SIG-M5 (cell line): ENCODE data around the gene SSC4D.

Experiments
- DNase-seq: peaks from one replicate; lab custom pipeline; 2025; lab: John Stamatoyannopoulos, UW

Gene SSC4D

DNA sequence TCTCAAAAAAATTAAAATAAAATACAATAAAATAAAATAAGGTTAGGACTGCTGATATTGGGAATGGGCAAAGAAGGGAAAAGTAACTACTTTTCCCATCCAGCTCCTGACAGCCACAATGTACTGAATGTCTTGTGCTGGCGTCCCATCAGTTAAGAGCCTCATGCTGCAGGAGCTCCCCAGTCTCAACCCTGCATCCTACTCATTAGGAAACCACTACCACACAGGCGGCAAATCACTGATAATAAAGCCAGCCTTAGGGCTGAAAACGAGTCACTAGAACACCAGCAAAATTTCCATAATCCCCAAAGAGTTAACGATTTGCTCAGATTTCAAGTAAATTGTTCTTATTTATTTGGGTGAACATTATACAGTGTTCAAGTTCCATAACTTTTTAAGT, 55.0 kb downstream of the SSC4D start:
- no peak for DNase-seq

DNA sequence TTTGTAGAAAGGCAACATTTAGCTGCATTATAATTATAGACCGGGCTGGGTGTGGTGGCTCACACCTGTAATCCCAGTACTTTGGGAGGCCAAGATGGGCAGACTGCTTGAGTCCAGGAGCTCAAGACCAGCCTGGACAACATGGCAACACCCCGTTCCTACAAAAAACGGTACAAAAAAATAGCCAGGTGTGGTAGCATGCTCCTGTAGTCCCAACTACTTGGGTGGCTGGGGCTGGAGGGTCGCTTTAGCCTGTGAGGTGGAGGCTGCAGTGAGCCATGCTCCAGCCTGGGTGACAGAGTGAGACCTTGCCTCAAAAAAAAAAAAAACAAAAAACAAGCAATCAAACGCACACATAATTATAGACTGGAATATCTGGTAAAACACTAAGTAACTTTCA, 55.8 kb downstream of the SSC4D start:
- no peak for DNase-seq

DNA sequence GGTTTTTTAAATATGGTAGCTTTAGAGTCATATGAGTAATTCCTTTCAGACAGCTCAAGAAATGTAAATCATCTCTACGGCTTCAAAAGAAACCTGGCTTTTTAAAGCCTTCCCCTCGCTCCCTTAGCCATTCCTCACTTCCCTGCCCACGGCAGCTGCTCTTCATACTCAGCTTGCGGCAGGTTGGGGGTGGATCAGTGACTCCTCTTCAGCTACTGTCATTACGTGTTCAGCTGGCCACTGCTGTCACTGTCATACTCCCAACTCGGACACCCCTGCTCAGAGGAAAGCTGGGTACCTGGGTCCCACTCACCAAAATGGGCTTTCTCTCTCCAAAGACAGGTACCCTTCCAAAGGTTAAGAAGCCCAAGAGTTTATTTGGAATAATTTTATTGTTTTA, 57.3 kb downstream of the SSC4D start:
- DNase-seq: no peak

DNA sequence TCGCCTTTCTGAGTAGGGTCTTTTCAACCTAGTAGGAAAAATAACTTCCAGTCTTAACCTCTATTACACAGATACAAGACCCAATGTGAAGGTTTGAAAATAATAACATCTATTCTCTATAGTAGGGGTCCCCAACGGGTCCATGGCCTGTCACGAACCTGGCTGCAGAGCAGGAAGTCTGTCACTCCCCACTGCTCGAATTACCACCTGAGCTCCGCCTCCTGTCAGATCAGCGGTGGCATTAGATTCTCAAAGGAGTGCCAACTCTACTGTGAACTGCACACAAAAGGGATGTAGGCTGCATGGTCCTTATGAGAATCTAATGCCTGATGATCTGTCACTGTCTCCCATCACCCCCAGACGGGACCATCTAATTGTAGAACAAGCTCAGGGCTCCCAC, 58.1 kb downstream of the SSC4D start:
- DNase-seq: no peak

DNA sequence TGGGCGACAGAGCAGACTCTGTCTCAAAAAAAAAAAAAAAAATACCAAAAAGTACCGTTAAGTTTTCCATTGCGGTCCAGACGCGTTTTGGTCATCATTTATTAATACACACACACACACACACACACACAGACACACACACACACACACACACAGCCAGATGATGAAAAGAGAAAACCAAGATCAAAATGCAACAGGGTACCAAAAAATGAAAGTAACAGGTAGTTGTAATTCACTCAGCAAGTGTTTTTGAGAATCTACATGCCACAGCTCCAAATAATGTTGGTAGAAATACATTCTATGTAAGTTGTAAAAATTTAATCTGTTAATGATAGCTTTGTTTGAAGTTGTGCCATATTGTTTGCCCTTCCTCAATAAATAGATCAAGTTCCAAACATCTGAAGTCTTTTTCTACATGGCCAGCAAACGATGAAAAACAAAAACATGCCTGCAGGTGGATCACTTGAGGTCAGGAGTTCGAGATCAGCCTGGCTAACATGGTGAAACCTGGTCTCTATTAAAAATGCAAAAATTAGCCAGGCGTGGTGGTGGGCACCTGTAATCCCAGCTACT, 60.1 kb downstream of the SSC4D start:
- no peak for DNase-seq

DNA sequence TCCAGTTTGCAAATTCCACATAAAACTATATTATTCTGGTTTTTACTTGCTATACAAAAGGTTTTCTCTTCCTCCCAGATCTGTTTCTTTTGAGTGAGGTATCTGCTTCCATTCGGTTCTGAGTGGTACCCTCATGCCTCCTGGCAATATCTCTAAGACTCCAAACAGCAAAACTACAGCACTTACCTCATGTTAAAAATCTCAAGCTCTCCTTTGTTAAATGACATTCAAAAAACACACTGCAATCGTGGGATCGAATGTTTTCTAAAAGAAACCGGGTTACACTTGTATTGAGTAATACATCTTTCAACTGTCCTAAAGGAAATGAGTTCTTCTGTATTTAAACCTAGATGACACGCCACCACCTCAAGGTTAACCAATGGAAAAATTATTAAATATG, 61.8 kb downstream of the SSC4D start:
- no peak for DNase-seq

DNA sequence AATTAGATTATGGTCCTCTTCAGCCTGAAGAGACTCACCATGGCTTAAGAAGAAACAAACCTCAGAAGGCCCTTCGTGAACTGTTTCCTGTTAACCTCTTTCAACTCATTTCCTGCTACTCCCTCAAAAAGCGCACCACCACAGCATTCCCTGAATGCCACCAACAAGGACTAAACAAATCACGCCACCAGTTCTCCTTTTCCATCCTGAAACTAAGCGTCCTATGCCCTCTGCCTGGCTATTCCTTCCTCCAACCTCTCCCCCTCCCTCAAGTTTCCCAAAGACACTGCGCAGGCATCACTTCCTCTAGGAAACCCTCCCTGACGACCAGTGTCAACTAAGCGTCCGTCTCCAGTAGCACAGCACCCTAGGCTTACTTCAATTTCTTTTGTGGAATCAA, 62.7 kb downstream of the SSC4D start:
- no peak for DNase-seq

DNA sequence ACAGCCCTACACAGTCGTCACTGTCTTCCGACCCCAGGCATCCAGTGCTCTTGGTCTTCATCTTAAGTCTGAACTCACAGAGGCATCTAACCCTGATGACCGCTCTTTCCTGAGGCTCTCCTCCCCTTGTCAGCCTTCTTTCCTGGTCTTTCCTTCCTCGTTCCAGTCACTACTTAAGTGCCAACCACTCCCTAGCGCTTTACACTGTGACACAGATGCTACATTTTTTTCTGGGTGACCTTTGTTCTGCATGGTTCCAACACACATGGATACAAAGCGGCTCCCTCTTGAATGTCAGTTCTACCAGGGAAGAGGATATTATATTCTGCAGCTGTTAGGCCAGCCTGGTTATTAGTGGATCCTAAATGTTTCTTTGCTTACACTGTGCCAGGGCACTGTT, 63.4 kb downstream of the SSC4D start:
- DNase-seq: no peak

DNA sequence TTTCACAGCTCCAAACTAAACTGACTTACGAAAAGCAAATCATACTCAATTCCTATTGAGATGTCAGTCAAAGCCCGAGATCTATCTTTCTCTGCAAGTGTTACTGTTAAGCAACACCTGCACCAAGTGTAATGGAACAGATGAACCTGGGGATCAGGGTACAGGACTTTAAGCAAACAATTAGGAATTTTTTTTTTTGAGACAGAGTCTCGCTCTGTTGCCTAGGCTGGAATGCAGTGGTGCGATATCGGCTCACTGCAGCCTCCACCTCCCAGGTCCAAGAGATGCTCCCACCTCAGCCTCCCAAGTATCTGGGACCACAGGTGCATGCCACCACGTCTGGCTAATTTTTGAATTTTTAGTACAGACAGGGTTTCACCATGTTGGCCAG, 65.6 kb downstream of the SSC4D start:
- DNase-seq: no peak

DNA sequence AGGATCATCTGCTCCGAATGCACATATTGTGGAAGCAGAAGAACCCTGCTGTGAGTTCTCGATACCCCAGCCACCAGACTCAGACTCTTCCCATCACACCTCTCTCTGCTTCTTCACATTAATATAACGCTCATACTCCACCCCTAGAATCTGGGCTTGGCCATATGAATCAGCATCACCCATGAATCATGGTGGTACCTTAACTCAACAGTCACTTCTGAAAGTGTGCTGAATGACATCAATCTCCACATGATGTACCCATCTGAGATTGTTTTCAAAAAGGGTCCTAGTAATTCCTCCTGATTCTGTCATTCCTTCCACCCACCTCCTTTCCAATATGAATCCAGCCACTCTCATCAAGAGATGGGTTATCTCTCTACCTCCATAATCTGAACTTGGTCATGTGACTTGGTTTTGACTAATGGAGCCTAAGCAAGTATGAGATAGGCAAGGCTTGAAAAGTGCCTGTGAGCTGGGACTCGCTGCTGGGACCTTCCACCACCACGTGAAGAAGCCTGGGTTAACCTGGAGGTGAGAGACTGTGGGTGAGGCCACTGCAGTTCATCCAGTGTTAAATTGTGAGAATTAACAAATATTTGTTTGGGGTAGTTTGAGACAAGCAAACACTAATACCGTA, 66.1 kb downstream of the SSC4D start:
- DNase-seq: no peak

DNA sequence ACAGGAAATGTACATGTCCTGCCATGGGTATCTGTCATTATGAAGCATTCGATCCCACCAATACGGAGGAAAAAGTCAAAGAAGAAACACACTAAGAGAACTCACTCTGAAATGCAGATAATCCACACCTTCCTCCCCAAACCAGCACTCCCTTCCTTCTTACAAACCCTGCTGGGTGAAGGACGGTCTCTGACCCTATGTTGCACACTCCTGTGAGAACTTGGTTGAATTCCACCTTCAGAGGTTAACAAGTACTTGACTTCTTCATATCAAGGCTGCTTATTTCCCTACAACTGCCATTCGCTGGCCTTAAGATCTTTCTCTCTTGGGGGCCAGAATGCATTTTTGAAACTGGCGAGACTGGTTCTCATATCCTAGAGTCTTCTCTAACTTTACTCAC, 67.3 kb downstream of the SSC4D start:
- DNase-seq: no peak

DNA sequence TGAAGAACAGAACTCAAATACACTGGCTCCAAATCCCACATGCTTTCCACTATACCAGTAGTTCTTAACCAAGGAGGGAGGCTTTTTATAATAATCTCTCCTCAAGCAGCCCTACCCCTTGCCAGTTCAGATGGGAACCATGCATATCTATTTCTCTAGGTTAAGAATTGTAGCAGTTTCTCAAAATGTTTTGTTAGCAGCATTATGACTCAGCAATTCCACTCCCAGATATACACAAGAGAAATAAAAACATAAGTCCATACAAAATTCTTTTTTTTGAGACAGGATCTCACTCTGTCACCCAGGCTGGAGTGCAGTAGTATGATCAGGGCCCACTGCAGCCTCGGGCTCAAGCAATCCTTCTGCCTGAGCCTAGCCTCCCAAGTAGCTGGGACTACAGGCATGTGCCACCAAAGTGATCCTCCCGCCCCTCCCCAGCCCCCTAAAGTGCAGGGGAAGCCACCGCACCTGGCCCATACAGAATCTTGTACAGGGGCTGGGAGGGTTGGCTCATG, 68.8 kb downstream of the SSC4D start:
- DNase-seq: no peak
